Caki2 (cell line): ENCODE data around the gene OR2L8. TPM values are rescaled to one million over a fixed set of nuclear protein-coding genes. Genes with fewer than 3 reads are reported as not detected.
A peak's percentile ranks its signal among the peaks of the same experiment; 100 is the strongest.
"Not testable (repeated sequence)": the region's sequence is repeated elsewhere in the genome, so short reads cannot be mapped to it uniquely, and the experiment has no call there.

ENCODE experiments used
- DNase-seq: peaks from one replicate; pipeline ENCODE4 v3.0.0-alpha.2; 2015; ENCODE audit warnings: low read depth
- in situ Hi-C: cut with HindIII; loops from 2 replicates; pipeline ENCODE4 v1.10.0; 2016; ENCODE audit warnings: low sequenced_read_pairs, low pct_unique_long_range_greater_than_20kb, mixed read lengths
- total RNA-seq: library from RNA; depleted of rRNA; stranded (reverse); fragments of >200 nt; shearing (Covaris generic); gene quantifications from 2 replicates; pipeline ENCODE4 v1.2.3, GENCODE V29; 2014; ENCODE audit warnings: low replicate concordance; rRNA removed

The OR2L8 gene, protein sequence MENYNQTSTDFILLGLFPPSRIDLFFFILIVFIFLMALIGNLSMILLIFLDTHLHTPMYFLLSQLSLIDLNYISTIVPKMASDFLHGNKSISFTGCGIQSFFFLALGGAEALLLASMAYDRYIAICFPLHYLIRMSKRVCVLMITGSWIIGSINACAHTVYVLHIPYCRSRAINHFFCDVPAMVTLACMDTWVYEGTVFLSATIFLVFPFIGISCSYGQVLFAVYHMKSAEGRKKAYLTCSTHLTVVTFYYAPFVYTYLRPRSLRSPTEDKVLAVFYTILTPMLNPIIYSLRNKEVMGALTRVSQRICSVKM
- not detected in 2 replicates for total RNA-seq

DNA sequence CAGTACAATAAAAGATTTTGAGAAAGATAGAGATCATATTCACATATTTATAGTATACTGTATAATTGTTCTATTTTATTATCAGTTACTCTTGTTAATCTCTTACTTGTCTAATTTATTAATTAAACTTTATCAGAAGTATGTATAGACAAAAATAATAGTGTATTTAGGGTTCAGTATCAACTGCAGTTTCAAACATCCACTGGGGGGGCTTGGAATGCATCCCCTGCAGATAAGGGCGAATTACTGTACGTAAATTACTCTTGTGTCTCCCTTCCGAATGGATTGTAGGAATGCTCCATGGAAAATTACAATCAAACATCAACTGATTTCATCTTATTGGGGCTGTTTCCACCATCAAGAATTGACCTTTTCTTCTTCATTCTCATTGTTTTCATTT is at the start of gene OR2L8:
Gene OR2L8 (plus strand): TSS at position 301 of the 400 bp plus-strand sequence. CDS start 0 bp downstream, at position 301.
- no peak for DNase-seq
- in situ Hi-C loops = no loop called here

DNA sequence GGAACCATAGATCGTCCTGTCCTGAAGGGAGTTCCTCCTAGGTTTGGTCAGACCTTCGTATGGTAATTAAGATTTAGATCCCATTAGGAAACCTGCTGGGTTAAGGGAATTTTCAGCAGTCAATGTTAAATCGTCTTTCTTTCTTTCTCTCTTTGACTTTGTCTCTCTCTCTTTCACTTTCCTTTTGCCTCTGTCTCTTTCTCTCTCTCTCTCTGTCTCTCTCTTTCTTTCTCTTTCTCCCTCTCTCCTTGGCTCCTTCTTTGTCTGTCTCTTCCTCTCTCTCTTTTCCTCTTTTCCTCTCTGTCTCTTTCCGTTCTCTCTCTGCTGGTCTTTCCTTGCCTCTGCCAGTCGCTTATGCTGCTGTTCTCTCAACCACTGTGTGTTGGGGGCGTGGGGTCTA is 44.5 kb upstream of the OR2L8 start:
- in situ Hi-C loops = no loop called here
- no peak for DNase-seq

DNA sequence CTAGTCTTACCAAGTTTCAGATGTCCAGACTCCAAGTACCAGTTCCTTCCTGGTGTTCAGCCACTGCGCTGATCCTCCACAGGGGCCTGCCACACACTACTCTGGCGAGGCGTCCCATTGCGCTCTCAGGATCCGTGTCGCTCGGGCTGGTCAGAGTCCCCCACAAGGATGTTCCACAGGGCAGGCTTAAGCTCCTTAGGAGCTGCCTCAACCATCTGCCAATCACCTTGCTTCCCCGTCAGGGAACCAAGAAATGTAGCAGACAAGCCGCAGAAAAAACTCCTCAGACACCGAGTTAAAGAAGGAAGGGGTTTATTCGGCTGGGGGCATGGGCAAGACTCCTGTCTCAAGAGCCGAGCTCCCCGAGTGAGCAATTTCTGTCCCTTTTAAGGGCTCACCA is 43.5 kb upstream of the OR2L8 start:
- DNase-seq = no peak
- in situ Hi-C loops = no loop called here

DNA sequence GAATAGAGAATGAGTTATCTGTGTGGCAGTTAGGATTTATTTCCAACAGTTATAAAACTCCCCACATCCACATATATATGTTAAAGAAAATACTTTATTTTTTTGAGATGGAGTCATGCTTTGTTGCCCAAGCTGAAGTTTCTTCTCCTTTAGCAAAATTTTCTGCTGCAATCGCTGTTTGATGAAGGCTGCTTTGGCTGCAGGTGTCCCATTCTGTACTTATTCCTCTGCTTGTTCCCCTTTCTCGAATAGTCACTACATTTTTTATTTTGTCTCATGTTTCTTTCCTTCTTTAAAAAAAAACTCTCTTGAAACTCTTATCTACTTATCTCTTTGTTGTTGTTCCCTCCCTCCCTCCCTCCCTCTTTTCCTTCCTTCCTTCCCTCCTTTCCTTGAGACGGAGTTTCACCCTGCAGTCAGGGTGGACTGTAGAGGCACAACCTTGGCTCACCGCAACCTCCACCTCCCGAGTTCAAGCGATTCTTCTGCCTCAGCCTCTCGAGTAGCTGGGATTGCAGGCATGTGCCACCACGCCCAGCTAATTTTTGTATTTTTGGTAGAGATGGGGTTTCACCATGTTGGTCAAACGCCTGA is 42.7 kb upstream of the OR2L8 start:
- DNase-seq = no peak

DNA sequence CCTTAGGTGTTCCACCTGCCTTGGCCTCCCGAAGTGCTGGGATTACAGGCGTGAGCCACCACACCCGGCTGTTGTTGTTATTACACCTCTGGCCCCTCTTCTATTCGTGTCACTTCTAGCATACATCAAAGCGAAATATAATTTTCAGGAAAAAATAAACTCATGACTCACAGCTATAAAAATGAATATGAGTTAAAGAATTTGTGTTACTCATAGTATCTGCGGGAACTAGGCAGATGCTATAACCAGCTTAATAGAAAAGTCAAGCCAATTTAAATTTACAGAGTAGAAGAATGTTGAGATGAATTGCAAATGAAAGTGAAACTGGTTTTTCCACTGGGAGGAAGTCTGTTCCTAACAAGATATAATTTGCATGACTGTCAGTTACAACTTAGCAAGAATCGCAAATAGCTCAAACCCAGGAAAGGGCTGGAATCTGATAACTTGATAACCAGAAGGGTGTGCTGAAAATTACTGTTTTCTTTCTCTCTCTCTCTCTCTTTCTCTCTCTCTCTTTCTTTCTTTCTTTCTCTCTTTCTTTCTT is 42.1 kb upstream of the OR2L8 start:
- in situ Hi-C loops = no loop called here
- peak; percentile 8 for DNase-seq

More for the DNA sequence above, 42.7 kb upstream of the OR2L8 start:
- in situ Hi-C loops = no loop called here

DNA sequence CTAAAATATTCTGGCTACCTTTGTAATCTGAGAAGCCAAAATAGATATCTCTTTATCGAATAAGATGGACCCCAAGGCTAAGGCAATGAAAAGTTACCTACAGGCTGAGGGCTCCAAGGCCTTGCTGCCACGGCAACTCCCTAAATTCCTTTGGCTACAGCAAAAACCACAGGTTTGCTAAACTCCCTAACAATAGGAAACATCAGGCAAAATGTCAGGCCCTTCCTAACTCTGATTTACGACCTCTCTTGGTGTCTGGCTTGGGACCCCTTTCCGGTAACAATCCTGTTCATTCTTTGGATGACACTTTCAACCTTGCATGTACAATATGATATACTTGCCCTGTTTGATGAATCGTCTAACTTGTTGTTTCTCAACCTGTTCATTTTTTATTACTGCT is 39.9 kb upstream of the OR2L8 start:
- no peak for DNase-seq
- in situ Hi-C loops = no loop called here

DNA sequence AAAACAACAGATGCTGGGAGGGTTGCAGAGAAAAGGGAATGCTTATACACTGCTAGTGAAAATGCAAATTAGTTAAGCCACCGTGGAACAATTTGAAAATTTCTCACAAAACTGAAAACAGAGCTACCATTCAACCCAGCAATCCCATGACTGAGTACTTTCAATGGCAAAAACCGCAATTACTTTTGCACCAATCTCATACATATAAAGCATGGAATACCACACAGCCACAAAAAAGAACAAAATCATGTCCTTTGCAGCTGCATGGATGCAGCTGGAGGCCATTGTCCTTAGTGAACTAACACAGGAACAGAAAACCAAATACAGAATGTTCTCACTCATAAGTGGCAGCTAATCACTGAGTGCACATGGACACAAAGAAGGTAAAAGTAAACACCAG is 34.9 kb upstream of the OR2L8 start:
- in situ Hi-C loops = no loop called here
- no peak for DNase-seq

DNA sequence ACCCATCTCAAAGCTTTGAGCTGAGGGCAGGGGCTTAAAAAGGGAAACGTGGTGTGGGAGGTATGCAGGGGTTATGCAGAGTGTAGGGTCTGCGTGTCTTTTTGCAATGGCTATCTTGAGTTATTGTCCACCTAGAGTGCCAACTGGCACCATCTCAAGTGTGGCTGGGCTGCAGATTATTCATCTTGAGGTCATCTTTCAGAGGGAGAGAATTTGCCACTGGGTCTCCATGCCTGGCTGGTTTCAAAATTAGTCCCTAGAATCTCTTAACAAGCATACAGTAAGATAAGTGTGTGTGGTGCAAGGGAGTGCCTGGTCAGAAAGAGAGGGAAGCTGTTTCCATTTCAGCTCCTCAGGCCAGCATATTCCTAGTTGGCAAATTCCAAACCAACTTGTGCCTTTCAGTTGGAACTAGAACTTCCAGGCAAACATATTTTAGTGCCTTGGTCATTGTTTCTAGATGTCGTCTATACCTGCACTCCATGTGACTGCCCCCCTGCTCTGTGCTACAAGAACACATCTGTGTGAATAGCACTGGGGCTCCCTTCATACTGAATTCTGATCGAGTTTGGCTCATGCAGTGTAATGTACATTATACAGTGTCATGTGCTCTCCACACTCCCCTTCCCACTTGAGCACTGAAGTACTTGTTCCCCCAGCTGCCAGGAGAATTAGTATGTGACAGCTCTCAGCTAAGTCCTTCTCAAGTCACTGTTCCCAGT is 33.6 kb upstream of the OR2L8 start:
- in situ Hi-C loops = no loop called here
- DNase-seq = no peak

DNA sequence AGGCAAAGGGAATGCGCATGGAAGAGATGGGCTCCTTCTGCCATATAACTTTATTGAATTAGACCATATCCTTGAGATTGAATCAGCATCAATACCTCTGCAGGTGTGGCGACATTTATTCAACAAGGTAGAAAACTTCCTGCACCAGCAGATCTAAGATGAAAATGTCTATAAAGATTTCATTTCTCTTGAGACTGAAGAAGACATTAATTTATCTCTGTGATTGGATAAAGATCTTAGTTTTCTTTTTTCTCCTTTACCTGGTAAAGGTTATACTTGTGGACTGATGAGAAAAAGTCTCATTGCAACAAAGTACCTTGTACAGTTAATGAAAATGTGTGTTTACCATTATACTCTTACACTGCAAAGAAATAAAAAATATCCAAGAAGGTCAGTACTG is 28.7 kb upstream of the OR2L8 start, which contains the start of gene OR2T8:
Gene OR2T8 (plus strand): TSS at position 301 of the 400 bp plus-strand sequence. CDS start 766 bp downstream, outside the sequence.
- no peak for DNase-seq
- in situ Hi-C loops = no loop called here

DNA sequence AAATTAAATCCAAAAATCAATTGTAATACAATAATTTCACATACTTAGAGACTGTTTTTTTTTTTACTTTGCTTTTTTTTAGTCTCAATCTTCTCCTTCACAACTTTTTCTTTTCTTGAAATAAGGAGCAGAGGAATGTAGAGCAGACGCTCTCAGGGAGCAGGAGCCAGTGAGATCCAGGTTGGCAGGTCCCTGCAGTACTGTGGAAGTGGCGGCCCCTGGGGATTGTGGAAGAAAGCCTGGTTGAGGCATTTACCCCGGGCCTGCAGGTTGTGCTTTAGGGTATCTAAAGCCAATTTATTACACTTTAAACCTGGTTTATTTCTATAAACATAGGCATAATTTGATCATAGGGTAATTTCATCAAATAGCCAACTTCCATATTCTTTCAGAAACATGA is 24.7 kb upstream of the OR2L8 start:
- no peak for DNase-seq
- in situ Hi-C loops = no loop called here

DNA sequence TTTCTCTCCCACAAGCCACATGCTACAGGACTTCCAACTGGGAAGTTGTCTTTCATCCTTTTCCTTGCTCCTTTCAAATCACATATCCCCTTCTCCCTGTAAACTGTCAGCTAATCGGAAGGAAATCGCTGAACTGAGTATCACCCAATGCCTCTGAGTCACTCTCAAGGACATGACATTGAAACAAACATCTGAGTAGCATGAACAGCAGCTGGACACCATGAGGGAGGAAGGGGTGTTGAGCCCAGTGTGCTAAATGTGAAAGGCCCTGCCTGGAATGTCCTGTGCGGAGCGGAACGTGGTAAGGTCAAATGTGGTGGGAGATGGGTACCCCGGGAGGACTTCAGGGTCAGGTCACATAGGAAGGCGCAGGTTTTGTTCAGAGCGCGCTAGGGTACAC is 23.8 kb upstream of the OR2L8 start, which contains the start of gene OR2AJ1:
Gene OR2AJ1 (plus strand): TSS at position 22 of the 400 bp plus-strand sequence. CDS start 8,880 bp downstream, outside the sequence.
- in situ Hi-C loops = no loop called here
- no peak for DNase-seq

DNA sequence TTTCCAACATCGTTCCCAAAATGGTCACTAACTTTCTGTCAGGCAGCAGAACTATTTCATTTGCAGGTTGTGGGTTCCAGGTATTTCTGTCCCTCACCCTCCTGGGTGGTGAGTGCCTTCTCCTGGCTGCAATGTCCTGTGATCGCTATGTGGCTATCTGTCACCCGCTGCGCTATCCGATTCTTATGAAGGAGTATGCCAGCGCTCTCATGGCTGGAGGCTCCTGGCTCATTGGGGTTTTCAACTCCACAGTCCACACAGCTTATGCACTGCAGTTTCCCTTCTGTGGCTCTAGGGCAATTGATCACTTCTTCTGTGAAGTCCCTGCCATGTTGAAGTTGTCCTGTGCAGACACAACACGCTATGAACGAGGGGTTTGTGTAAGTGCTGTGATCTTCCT is 14.7 kb upstream of the OR2L8 start:
- in situ Hi-C loops = no loop called here
- DNase-seq = no peak

DNA sequence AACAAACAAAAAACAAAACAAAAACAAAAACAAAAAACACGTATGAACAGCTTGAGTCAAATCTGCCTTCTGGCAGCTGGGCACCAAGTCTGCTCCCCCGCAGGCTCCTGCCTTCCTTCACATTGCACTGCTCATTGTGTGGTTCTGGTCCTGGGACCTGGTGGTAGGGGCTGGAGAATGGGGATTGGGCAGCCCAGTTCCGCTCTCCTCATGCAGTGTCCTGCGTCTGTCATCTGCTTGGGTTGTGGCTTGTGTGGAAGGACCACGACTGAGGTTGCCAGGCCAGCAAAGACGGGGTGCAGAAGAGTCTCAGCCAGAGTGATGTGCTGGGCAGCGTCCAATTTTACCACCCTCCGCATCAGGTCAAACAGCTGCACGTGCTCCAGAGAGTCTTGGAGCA is 12.9 kb upstream of the OR2L8 start:
- DNase-seq = no peak
- in situ Hi-C loops = no loop called here

DNA sequence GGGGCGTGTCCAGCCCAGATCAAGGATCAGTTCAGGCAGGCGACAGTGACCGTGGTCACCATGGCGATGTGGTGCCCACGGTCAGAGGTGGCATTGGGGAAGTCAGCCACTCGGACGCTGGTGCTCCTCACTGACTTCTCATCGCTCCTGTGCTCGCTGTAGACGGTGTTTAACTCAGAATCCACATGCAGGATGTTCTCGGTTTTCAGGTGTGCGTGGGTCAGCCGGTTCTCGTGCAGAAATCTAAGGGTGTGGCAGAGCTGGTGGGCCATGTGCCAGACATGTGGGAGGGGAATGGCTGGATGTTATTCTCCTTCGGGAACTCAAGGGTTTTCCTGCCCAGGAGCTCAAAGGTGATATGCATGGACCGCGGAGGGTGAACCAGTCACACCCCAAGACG is 12.2 kb upstream of the OR2L8 start:
- no peak for DNase-seq
- in situ Hi-C loops = no loop called here

DNA sequence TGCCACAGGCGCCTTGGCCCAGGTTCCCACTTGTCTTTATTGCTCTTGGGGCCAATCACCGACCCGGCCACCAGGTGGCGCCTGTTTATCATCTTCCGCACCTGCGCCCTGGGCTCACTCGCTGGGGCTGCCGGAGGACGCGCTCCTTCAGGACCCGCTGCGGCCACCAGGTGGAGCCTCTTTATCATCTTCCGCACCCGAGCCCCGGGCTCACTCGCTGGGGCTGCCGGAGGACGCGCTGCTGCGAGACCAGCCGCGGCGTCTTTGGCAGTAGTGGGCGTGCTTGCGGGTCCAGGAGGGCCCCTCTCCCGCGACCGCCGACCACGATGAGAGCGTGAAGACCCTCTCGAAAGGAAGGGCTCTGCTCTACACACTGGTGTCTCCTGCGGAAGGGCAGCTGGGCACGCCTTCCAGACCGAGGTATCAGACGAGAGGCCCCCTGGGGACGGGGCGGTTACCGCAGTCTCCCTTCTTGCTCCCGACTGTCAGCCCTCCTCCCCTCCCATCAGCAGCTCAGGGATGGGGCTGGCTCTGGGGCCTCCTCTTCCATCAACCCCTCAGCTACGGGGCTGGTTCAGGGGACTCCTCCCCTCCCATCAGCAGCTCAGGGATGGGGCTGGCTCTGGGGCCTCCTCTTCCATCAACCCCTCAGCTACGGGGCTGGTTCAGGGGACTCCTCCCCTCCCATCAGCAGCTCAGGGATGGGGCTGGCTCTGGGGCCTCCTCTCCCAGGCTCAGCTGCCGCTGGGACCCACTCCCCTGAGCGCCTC is 11.5 kb upstream of the OR2L8 start:
- DNase-seq, in situ Hi-C loops: not testable (repeated sequence)

DNA sequence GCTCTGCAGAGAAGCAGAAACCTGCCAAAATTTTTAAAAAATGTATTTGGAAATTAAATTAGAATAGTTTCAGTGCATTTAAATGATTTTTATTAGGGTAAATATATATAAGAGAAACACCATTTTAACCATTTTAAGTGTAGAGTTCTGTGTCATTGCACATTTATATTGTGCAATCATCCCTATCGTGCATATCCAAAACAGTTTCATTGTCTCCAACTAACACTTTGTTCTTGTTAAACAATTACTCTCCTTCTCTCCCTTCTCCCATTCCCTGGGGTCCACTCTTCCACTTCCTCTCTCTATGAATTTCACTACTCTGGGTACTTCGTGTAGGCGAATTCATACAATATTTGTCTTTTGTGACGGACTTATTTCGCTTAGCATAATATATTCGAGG is 6.0 kb upstream of the OR2L8 start:
- DNase-seq = no peak
- in situ Hi-C loops = no loop called here

DNA sequence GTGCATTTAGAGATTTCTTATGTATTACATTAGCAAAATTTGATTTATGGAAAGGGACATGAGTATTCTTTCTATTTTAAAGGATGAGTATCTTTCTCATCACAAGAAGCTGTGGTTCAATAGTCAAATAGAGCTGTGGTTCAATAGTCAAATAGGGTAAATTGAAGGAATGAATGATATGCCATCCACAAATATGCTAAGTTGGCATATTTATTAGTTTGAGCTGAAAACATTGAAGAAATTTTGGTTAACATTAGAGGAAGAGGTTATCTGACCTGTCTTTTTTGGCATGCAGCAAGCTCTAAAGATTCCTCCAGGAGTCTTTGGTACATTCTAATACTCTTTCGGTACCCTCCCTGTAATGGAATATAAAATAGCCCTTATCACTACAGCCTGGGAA is 4.8 kb downstream of the OR2L8 start:
- in situ Hi-C loops = no loop called here
- DNase-seq = no peak

DNA sequence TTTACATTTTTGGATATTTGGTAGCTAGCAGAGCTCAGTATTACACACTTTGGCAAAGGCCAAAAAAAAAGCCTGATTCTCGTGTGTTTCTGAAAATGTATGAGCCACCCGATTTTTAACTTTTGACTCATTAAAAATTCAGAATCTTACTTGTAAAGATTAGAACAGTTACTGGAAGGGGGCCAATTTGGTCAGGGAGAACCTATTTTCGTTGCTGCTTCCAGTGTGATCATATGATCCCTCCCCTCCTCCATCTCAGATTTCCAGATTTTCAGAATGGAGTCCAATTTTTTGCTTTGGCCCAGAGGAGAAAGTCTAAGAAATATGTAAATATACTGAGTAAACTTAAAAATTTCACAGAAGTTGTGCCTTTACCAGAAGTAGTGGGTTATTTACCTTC is 13.1 kb downstream of the OR2L8 start:
- in situ Hi-C loops = no loop called here
- DNase-seq = no peak
